ENCODE results near the gene KAZALD1.
A peak's percentile ranks its signal among the peaks of the same experiment; 100 is the strongest.

The KAZALD1 gene

GRCh38 chr10:101047961-101048892, 13.6 kb upstream of the KAZALD1 start:
- DNase-seq (ENCODE audit: low spot score), result no peak

GRCh38 chr10:101050208-101051069, 11.3 kb upstream of the KAZALD1 start:
- DNase-seq (ENCODE audit: low spot score), result peak; percentile 82

GRCh38 chr10:101052285-101052684, 9.5 kb upstream of the KAZALD1 start:
- DNase-seq (ENCODE audit: low spot score), result no peak

GRCh38 chr10:101053516-101053915, 8.3 kb upstream of the KAZALD1 start:
- DNase-seq (ENCODE audit: low spot score), result no peak

GRCh38 chr10:101054351-101054750, 7.4 kb upstream of the KAZALD1 start:
- no peak for DNase-seq (ENCODE audit: low spot score)

GRCh38 chr10:101054876-101055275, 6.9 kb upstream of the KAZALD1 start:
- no peak for DNase-seq (ENCODE audit: low spot score)

- no peak for DNase-seq (ENCODE audit: low spot score)
Observed at GRCh38 chr10:101055411-101055810, 6.4 kb upstream of the KAZALD1 start.

GRCh38 chr10:101056365-101057151, 5.2 kb upstream of the KAZALD1 start:
- no peak for DNase-seq (ENCODE audit: low spot score)

- peak; percentile 74 for DNase-seq (ENCODE audit: low spot score)
Observed at GRCh38 chr10:101060036-101060950, 1.5 kb upstream of the KAZALD1 start.

GRCh38 chr10:101060951-101061623, 702 bp upstream of the KAZALD1 start:
- DNase-seq (ENCODE audit: low spot score), result peak; percentile 89

GRCh38 chr10:101062232-101063049, 652 bp downstream of the KAZALD1 start:
- DNase-seq (ENCODE audit: low spot score), result peak; percentile 77

GRCh38 chr10:101063050-101063525, 1.3 kb downstream of the KAZALD1 start:
- DNase-seq (ENCODE audit: low spot score), result no peak

- no peak for DNase-seq (ENCODE audit: low spot score)
Observed at GRCh38 chr10:101063548-101064414, 2.0 kb downstream of the KAZALD1 start.

GRCh38 chr10:101064415-101065030, 2.7 kb downstream of the KAZALD1 start:
- no peak for DNase-seq (ENCODE audit: low spot score)

- DNase-seq (ENCODE audit: low spot score), result no peak
Observed at GRCh38 chr10:101065481-101066145, 3.8 kb downstream of the KAZALD1 start.

GRCh38 chr10:101066146-101066895, 4.5 kb downstream of the KAZALD1 start:
- peak; percentile 82 for DNase-seq (ENCODE audit: low spot score)
